HG02973 (cell line): ENCODE results near the gene OMA1.
"Not testable (repeated sequence)": the region's sequence is repeated elsewhere in the genome, so short reads cannot be mapped to it uniquely, and the experiment has no call there.

ENCODE experiments used
- ATAC-seq: cut with Tn5 transposase; IDR thresholded peaks from one replicate; pipeline ENCODE4 v1.9.1; 2021; ENCODE audit warnings: moderate library complexity; ENCODE audit not compliant: unreplicated experiment

Gene OMA1

DNA sequence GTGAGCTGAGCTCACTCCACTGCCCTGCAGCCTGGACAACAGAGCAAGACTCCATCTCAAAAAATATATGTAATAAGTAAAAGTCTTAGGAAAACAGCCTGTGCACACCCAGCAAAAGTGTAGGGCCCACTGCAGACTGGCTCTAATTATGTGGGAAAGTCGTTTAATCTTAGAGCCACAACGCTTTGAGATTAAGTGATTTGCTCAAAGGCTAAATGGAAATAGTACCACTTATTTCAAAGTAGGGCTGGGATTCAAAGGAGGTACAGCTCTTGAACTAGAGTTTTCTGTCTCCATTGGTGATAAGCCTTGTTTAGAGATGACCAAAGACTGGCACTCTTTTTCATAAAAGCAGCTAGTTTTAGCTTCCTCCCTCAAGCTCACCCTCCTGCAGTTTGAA lies 28.3 kb upstream of the OMA1 start:
- no peak for ATAC-seq

DNA sequence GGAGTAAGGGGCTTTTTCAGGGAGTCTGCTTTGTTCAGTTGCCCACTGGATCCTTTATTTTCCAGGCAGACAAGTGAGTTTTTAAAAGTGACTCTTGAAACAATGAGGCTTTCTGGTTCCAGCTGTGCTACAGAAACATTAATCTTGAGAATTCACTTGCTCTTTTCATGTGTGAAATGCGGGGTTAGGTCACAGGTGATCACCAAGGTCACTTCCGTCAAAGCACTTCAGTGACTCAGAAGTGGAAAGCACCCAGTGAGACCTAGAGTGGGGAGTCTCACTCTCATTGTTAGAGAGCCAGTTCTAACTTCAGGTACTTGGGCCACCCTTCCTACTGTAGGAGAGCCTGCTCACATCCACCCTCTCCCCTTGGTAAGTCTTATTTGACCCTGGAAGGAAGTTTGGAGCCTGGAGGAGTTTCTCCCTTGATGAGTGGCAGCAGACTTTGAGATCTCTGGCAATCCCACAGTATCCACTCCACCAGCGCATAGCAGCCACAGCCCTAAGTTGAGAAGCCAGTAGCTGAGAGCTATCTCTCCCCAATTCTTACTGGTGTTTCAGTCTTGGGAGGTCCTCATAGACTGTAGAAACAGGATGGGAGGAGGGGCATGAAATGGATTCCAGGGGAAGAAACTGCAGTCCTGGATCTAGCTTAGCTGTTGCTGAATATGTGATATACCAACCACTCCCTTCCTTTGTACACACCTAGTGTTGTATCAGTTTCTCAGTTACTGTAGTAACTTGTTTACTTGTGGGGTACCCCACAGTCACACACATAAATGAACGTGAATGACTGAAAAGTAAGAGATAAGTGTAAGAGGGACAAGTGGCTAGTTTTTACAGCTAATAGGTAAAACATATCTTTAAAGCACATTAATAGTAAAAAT lies 27.4 kb upstream of the OMA1 start:
- peak; percentile 96 for ATAC-seq

DNA sequence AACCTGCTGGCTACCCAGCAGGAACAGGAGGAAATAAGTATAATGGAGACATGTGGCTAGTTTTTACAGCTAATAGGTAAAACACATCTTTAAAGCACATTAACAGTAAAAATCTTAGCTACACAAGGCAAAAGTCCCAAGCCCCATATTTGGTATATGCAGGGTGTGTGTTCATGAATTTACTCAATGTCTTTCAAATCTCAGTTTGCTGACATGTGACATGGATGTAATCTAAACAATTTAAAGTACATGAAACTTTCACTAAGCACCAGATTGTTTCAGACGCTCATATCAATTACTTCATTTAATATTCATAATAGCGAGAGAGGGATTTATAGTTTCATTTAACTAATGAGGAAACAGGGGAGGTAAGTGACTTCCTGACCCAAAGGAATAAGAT lies 26.6 kb upstream of the OMA1 start:
- ATAC-seq, result no peak

DNA sequence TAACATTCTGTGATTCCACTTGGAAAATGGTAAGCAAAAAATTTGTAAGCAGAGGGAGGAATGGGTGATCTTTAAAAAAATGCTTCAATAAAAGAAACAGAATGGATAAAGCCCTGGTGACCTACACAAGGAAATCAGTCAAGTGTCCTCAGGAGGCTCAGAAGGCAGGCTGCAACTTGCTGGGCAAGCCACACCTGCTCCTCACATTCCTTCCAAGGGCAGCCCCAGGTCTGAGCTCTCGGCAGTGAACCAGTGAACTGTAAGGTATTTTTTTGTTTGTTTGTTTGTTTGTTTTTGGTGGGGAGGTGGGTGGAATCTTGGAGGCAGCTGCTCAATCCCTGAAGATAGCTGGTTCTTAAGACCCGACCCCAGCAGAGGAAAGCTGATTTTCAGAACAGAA lies 26.2 kb upstream of the OMA1 start:
- ATAC-seq, result no peak

DNA sequence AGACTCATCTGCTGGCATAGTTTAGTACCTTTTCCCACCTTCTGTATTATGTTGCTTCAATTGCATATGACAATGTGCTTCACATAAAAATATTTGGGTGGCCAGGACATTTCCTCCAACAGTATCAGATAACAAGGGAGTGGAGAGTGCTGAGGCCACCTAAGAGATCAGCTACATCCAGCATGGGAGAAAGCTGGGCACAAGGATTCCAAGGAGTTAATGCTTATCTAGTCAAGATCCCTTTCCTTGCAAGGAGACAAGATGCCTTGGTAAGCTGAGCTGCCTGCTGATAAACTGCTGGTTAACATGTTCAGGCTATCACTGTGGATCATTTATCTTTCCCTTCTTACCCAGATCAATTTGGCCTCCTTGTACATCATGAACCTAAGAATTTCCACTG lies 25.1 kb upstream of the OMA1 start:
- ATAC-seq, result no peak

DNA sequence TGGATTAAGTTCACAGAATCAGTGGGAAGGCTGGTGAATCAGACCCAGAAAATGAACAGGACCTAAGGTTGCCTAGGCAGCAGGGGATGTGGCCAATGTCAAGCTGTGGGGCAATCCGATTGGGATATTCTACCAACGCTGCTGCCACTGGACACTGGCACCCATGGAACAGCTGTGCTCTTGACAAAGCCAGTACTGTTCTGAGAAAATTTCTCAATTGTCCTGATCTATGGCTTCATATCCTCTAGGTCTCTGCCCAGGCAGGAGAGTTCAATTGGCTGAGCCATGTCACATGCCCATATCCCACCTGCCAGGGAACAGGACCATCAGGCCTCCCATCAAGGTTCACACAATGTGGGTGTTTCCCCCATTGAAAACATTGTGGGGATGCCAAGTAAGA lies 24.3 kb upstream of the OMA1 start:
- no peak for ATAC-seq

DNA sequence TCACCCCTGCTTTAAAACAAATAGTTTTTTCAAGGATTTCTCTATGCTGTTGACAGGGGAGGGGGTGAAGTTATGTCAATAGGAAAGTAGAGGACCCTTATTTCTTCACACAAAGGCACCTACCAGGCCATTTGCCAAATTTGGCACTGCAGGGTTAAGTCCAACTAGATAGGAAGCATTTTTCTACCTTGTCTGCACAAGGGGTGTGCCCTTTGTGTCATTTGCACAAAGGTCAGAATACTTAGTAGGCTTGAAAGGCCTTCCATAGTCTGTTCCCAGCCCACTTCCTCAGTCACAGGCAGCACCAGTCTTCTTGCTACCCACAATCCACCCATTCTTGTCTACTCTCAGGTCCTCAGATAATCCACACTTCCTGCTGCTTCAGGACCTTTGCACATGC lies 23.6 kb upstream of the OMA1 start:
- ATAC-seq, result no peak

DNA sequence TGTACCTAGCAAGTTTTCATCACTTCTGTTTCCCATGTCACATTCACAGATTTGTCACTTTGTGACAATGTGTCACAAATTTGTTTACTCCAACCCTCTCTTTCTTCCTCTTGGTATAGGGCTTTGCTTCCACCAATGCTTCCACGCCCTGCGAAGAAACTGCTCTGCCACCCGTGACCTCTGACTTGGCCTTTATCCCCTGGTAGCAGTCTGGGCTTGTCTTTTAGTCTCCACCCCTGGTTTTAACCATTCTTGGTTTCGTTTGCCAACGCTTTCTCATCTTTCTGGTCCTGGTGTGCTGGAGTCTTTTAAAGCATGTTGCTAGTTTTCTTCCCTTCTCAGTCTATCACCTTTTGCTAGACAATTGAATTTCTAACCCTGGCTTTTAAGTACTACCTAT lies 22.4 kb upstream of the OMA1 start:
- no peak for ATAC-seq

DNA sequence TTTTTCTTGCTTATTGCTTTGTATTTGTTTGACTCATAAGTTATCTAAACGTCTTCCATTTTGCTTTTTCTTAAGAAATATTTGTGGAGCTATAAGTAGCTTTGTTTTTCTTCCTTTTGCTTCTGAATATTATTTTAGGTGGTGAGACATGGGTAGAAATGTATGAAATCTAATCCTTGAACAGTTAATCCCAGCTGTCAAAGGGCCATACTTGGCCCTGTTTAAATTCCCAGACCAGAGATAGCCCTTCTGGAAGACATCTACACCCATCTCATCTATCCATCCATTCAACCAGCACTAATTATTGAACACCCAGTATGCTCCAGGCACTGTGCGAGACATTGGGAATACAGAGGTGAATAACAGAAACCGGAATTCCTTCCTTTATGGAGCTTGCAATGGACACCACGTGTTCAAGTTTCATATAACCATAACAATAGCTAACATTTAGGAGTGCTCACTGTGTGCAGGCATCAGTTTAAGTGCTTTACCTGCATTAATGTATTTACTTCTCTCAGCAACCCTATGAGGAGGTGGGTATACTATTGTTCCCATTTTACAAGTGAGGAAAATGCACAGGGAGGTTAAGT lies 21.8 kb upstream of the OMA1 start:
- no peak for ATAC-seq

DNA sequence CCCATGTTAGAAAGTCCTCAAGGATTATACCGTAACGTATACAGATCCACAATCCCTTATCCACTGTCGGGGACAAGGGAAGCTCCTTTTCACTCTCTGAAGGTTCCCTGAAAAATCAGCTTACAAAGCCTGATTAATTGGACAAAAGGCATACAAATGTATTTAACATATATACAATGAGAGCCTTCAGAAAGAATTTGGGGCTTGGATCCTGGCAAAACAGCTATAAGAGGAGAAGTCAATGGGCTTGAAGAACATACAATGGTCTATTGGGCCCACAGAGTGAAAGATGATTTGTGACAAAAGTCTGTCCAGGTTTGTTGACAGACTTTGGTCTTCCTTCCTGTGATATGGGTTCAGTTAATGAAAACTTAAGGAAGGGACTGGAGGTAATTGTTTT lies 19.8 kb upstream of the OMA1 start:
- ATAC-seq, result no peak

DNA sequence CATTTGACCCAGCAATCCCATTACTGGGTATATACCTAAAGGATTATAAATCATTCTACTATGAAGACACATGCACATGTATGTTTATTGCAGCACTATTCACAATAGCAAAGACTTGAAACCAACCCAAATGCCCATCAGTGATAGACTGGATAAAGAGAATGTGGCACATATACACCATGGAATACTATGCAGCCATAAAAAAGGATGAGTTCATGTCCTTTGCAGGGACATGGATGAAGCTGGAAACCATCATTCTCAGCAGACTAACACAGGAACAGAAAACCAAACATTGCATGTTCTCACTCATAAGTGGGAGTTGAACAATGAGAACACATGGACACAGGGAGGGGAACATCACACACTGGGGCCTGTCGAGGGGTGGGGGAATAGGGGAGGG lies 17.2 kb upstream of the OMA1 start:
- ATAC-seq, result not testable (repeated sequence)

DNA sequence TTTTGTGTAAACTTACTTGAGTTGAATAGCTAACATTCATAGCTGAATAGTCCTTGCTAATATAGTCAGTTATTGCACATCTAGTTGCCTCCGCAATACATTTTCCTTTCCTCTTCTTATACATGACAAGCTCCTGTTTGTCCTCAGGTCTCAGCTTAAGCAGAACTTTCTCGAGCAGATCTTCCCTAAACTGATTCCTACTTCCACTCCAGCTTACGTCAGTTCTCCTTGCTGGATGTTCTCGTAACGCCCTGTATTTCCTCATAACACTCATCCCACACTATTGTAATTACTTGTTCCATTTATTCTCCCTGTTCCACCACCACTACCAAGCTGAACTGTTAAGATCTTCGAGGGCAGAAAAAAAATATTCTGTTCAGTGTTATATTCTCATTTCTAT lies 15.1 kb upstream of the OMA1 start:
- ATAC-seq, result no peak

DNA sequence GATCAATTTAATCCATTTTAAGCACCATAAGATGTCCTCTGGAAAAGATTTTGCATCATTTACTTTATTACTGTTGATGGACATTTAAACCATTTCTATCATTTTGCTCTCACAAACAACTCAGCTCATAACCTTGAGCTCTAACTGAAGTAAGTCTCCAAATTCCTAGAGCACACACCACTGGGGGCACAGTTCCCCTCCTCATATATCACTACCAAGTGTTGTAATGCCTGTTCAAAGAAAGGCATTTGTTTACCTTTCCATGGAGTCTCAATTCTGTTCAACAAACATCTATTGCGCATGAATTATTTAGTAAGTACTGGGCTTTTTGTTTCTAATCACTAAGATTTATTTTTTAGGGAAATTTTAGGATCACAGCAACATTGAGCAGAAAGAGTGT lies 8.9 kb upstream of the OMA1 start:
- no peak for ATAC-seq

DNA sequence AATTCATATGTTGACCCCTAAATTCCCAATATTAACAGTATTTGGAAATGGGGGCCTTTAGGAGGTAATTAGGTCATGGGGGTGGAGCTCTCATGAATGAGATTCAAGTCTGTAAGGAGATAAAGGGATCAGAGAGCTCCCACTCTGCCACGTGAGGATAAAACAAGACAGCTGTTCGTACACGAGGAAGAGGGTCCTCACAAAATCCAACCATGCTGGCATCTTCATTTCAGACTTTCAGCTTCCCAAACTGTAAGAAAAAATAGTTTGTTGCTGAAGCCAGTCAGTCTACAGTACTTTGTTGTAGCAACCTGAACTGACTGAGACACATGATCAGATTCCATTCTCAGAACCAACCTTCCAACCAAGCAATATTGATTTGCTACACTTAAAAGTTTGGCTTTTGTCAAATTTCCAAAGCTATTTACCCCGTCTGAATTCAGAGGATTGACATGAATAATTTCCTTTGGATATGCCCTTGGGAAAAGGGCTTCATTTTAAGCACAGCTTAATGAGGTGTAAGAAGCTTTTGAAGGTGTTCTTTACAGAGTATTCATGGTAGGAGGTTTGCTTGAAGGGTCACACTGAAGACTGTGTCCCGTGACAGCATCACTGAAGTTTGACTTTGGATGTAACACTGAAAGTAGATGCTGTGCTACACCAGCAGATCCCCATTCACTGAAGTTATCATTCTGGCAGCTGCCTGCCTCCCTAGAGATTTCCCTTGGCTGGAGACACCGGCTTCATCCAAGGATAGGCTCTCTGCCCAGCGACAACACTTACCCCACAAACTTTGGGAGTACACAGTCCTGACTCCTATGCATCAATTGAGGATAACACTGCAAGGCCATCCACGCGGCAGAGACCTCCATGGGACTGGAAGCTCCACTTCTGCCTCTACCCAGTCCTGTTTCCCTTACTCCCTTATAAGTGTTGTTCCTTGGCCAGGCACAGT lies 4.9 kb upstream of the OMA1 start:
- ATAC-seq, result no peak

DNA sequence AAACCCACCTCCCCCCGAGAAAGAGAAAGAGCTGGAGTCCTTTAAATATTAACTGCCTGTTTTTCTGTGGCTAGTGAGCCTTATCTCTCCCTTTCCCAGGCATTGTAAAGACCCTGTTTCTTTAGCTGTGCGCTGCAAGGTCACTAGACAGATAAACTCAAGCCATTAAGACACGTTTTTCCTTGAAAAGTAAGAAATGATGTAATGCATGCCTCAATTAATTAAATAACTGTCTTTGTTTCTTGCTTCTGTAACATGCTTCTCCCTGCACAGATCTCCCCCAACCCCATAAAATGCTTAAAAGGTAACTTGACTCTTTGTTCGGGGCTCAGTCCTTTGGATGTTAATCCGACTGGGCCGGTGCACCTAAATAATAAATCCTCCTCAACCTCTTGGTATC lies 2.8 kb upstream of the OMA1 start:
- ATAC-seq, result not testable (repeated sequence)

DNA sequence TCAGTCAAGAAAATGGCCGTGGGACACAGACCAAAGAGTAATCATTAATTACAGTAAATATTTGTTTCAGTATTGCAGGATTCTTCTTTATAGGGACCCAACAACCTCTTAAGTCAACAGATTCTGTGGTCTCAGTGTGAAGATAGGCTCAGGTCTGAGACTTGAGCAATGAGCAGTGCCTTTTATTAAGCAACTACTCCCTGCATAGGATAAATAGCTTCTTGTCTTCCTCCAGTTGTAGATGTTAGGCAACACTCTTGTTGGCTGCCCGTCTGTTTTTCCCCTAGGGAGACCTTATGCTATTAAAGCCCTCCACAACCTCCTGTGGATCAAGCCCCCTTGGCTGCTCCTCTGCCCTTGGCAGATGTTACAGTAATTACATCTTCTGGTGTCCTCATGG lies 1.8 kb upstream of the OMA1 start:
- ATAC-seq, result no peak

DNA sequence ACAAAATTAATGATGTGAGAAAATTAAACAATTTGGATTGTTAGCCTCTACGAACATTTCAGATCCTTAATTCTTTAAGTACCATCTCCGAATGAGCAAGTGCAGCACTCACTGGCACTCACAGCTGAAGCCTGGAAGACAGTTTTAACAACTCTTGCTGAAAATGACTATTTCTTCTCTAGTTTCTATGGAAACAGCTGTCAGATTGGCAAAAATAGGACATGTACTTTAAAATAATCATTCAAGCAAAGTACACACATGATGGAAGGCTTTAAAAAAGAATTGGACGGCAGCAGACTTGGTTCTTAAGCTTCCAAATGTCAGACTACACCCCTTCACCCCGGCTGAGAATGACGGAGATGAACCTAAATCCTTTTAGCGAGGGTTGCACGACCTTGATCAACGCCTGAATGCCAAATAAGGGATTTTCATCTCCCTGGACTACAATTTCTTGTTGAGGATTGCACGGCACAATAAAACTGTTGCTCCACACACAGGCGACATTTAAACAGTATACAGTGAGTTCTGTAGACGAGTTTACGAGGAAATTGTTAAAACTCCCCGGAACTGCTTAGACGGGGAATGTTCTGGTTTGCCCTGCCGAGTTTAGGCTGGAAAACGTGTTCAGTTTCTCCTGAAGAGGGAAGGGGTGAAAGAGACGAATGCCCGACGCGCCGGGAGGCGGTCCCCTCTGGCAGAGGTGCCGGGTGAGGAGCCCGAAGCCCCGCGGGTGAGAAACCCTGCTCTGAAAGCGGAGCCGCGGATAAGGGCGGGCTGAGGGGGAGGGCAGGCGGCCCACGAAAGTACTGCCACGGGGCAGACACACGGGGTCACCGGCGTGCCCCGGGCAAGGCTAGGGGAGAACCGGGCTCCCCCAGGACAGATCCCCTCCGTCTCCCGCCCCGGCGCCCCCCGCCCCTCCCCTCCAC lies 671 bp downstream of the OMA1 start:
- peak; percentile 35 for ATAC-seq

DNA sequence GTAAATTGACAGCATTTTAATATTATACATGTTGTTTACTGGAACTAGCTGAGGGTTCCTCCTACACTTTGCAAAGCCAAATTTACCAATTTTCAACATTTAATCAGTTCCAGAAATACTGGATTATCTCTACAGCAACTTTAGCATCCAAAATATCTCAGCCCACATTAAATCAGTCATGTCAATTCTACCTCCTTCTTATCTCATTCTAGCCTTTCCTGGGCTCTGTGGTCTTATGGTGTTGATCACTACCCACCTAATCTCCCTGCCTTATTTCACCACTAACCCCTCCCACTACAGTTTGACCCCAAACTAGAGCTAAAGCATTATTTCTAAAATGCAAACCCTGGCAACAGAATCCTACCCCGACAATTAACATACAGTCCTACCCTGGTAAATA lies 3.3 kb downstream of the OMA1 start:
- no peak for ATAC-seq

DNA sequence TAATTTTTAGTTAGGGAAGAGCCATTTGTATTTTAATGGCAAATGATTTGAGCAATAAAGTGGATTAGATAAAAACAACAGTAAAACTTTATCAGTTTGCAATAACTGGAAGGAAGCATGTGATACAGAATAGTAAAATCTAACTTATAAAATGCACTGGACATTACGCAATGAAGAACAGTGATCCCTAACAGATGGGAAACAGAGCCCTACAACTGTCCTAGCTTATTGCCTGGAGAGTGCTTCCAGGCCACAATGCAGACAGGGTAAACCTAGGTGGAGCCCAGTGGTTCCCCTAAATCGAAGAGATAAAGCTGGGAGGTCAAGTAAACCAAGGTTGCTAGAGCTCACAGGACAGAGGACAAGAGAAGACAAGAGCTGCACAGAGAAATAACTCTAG lies 7.0 kb downstream of the OMA1 start:
- no peak for ATAC-seq

DNA sequence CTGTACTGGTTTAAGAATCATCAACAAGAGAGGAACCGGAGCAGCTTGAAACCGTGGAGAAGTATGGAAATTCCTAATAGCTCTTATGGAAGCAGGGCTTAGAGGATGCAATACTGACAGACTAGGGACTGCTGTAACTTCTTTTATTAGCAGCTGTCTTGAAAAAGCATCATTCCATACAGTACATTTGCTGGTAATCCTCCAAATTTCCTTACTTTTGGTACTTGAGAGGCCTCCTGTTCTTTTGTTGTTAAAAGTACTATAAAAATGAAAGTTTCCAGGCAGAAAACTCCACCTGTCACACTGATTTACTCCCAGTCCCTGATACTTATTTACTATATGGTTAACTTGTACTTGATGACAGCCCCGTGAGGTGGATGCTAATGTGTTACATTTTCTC lies 7.7 kb downstream of the OMA1 start:
- no peak for ATAC-seq

DNA sequence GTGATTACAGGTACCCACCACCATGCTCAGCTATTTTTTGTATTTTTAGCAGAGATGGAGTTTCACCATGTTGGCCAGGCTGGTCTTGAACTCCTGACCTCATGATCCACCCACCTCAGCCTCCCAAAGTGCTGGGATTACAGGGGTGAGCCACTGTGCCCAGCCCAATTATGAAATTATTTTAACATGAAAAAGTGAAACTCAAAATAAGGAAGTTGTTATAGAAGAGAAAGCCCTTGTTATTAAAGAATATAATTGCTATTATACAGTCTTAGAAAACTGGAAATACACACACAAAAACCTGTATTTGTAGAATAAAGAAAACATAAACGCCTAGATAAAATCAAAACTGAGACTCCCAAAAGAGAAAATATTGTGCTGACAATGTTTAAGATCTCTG lies 14.7 kb downstream of the OMA1 start:
- ATAC-seq, result not testable (repeated sequence)
